Measurements from ENCODE around the gene MAP1LC3A.

The MAP1LC3A gene

GRCh38 chr20:34561661-34562060, 3.1 kb downstream of the MAP1LC3A start:
- DNase-seq: no peak
- no peak overlapping the region for H3K4me3 ChIP-seq
- no peaks in the 10 kb centered on the region for H3K27me3 ChIP-seq
- peaks cover 0 to 11% (median 0%) of the 10 kb centered on the region in 3 donors for H3K36me3 ChIP-seq
- no peak overlapping the region for H3K27ac ChIP-seq
- H3K9me3 ChIP-seq: no peaks in the 10 kb centered on the region
- intact Hi-C loops (cut with DNase I; ENCODE audit: low total_unique reads): no loop called here
- H3K4me1 ChIP-seq: peaks cover 0 to 16% (median 8%) of the 10 kb centered on the region in 4 donors
- TF ChIP-seq, protein P1, sequence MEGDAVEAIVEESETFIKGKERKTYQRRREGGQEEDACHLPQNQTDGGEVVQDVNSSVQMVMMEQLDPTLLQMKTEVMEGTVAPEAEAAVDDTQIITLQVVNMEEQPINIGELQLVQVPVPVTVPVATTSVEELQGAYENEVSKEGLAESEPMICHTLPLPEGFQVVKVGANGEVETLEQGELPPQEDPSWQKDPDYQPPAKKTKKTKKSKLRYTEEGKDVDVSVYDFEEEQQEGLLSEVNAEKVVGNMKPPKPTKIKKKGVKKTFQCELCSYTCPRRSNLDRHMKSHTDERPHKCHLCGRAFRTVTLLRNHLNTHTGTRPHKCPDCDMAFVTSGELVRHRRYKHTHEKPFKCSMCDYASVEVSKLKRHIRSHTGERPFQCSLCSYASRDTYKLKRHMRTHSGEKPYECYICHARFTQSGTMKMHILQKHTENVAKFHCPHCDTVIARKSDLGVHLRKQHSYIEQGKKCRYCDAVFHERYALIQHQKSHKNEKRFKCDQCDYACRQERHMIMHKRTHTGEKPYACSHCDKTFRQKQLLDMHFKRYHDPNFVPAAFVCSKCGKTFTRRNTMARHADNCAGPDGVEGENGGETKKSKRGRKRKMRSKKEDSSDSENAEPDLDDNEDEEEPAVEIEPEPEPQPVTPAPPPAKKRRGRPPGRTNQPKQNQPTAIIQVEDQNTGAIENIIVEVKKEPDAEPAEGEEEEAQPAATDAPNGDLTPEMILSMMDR (IDR thresholded peaks at IDR 0.05): no peak

DNA sequence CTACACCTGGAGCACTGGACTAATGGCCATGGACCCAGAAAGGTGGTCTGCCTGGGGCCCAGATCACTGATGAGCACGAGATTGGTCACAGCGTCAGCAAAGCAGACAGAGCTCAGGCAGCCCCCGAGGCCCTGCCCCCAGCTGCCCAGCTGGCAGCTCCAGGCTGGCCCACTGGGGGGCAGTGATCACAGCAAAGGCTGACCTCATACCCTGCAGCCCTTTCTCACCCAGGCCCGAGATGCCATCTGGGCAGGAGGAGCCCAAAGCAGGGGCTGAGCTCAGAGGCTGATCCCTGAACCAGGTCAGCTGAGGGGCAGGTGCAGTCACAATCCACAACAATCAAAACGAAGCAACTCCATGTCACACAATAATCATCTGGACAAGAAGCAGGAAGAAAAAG, 4.1 kb downstream of the MAP1LC3A start:
- H3K27ac ChIP-seq: no peak overlapping the region
- no peaks in the 10 kb centered on the region for H3K9me3 ChIP-seq
- no peak for DNase-seq
- TF ChIP-seq, protein P1 (IDR thresholded peaks at IDR 0.05): peak in 1 of 2 experiments; percentile 25
- H3K36me3 ChIP-seq: peaks cover 0 to 20% (median 0%) of the 10 kb centered on the region in 3 donors
- peaks cover 0 to 14% (median 6%) of the 10 kb centered on the region in 4 donors for H3K4me1 ChIP-seq
- no peaks in the 10 kb centered on the region for H3K27me3 ChIP-seq
- intact Hi-C loops (cut with DNase I; ENCODE audit: low total_unique reads): no loop called here
- no peak overlapping the region for H3K4me3 ChIP-seq

- TF ChIP-seq, protein P1 (IDR thresholded peaks at IDR 0.05): no peak
- Histone ChIP-seq H3K27me3 (no peaks in the 10 kb centered on the region), H3K9me3 (no peaks in the 10 kb centered on the region), H3K4me3 (no peak overlapping the region), H3K27ac (no peak overlapping the region), H3K36me3 (peaks cover 0 to 22% (median 0%) of the 10 kb centered on the region in 3 donors), H3K4me1 (no peaks in the 10 kb centered on the region)
- intact Hi-C loops (cut with DNase I; ENCODE audit: low total_unique reads): no loop called here
- DNase-seq: no peak
Observed at GRCh38 chr20:34564833-34565232, 6.3 kb downstream of the MAP1LC3A start.

DNA sequence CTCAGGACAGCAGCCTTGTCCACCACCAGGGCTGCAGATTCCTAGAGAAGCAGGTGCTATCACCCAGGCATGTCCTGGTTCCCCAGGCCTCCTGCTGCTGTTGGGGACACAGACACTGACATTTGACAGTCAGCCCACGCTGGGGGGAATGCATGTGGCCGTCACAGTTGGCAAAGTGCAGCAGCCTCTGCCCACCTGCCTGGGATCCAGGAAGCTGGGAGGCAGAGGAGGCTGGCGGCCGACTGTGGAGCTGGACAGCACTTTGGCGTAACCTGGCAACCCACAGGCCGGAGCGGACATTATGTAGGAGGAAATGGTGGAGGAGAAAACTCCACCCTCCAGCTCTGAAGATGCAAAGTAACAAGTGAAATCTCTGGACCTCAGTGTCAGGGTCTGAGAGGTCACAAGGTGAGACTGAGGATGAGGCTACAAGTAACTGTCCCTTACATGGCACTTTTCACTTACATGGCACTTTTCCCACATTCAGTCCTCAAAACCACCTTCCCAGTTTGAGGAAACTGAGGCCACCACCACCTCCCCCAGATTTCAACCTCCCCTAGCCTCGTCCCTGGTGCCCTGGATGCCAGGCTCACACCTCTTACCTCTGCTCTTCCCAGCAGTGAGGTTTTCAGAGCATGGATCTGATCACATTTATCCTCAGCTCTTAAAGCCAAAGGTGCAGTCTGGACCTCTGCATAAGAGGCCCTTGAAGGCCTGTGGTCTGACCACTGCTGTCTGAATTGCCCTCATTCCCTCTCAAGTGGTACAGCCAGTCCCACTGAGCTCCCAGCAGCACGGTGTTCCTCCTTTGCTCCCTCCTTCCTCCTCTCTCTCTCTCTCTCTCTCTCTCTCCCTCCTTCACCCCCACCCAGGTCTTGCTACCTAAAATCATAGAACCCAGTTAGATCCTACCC, 8.7 kb downstream of the MAP1LC3A start:
- no peak for DNase-seq
- TF ChIP-seq, protein P1 (IDR thresholded peaks at IDR 0.05): no peak
- Histone ChIP-seq H3K36me3 (peaks cover 4 to 38% (median 7%) of the 10 kb centered on the region in 3 donors), H3K27me3 (no peaks in the 10 kb centered on the region), H3K4me1 (no peaks in the 10 kb centered on the region), H3K9me3 (no peaks in the 10 kb centered on the region), H3K4me3 (no peak overlapping the region), H3K27ac (no peak overlapping the region)
- intact Hi-C loops (cut with DNase I; ENCODE audit: low total_unique reads): no loop called here

DNA sequence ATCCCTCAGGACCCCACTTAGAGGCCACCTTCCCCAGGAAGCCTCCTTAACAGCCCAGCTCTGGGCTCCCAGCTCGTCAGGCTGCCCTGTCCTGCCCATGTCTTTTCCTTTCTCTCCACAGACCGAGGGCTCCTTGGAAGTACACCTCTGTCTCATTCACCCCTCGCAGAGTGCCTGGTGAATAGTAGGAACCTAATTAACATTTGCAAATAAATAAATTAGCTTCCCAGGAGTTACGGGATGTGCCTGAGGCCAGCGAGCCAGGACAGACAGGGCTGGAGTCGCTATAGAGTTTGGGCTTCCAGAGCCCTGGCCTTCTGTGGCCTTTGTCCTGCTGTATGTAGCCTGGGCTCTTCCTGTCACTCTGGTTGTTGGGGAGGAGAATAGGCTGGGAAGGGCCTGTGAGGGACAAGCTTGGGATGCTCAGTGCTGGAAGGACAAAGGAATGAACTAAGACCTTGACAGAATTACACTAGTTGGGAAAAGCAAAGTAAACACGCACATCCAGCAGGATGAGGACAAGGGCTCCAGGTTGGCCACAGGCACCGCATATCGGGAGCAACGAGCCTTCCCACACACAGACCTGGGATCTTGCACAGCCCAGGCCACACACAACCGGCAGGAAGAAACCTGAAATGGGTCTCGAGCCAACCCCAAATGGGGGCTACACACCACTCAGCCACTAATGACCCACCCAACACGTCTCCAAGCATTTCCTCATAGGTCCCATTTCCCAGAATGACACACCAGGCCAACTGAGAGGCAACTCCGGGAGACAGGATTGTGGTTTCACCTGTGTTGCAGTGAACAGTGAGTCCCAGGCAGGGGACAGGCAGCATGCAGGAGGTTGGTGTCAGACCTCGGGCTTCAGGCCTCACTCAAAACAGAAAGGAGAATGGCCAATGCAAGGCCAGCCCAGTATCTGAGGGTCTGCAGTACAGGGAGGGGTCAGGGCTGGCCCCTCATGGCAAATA, 9.7 kb downstream of the MAP1LC3A start:
- Histone ChIP-seq H3K27ac (no peak overlapping the region), H3K9me3 (no peaks in the 10 kb centered on the region), H3K4me1 (no peaks in the 10 kb centered on the region), H3K4me3 (no peak overlapping the region), H3K36me3 (peaks cover 4 to 47% (median 9%) of the 10 kb centered on the region in 3 donors), H3K27me3 (no peaks in the 10 kb centered on the region)
- TF ChIP-seq, protein P1 (IDR thresholded peaks at IDR 0.05): no peak
- intact Hi-C loops (cut with DNase I; ENCODE audit: low total_unique reads): no loop called here
- peak in 1 of 2 donors; percentile 31 for DNase-seq
